Stimulated activated CD4-positive, alpha-beta T cell treated with anti-CD3 and anti-CD28 coated beads, Interleukin-2, amount 100 ng/mL, for 48 hours (primary cell): ENCODE data around the gene PCDHGA11.
"Not testable (repeated sequence)": the region's sequence is repeated elsewhere in the genome, so short reads cannot be mapped to it uniquely, and the experiment has no call there.

Experiments used
- DNase-seq, 2 donors: peaks; one replicate each; pipeline ENCODE4 v3.0.0-alpha.2; 2020

Gene PCDHGA11

DNA sequence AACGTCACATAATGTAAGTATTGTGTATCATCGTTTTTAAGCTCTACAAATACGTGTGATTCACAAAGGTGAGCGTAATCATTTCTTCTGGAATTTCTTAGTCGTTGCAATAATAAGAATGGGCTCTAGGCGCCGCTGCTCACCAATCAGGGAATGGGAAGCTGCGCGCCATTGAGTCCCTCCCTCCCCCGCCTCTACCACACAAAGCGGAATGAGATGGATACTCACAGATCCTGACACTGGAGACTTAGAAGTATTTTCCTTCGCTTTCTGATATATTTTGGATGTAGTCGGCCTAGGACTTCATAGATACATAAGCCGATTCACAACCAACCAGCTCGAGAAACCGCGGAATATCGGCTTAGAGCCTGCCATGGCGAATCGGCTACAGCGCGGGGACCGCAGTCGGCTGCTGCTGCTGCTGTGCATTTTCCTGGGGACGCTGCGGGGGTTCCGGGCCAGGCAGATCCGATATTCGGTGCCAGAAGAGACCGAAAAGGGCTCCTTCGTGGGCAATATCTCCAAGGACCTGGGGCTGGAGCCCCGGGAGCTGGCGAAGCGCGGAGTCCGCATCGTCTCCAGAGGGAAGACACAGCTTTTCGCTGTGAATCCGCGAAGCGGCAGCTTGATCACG is at the start of gene PCDHGA11:
TSS of gene PCDHGA11 (plus strand) at position 197 of the 634 bp plus-strand sequence. CDS start at position 374, 177 bp downstream.
- DNase-seq, result peak; percentile 50 to 54

DNA sequence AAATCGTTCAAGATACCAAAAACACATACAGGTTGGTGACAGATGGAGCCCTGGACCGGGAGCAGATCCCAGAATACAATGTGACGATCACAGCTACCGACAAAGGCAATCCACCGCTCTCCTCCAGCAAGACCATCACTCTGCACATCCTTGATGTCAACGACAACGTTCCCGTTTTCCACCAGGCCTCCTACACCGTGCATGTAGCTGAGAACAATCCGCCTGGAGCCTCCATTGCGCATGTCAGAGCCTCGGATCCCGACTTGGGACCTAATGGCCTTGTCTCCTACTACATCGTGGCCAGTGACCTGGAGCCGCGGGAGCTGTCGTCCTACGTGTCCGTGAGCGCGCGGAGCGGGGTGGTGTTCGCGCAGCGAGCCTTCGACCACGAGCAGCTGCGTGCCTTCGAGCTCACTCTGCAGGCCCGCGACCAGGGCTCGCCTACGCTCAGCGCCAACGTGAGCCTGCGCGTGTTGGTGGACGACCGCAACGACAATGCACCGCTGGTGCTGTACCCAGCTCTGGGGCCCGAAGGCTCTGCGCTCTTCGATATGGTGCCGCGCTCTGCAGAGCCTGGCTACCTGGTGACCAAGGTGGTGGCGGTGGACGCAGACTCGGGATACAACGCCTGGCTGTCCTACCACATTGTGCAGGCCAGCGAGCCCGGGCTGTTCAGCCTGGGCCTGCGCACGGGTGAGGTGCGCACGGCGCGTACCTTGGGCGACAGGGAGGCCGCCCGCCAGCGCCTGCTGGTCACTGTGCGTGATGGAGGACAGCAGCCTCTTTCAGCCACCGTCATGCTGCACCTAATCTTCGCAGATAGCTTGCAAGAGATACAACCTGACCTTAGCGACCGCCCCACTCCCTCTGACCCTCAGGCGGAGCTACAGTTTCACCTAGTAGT is 49.0 kb upstream of the PCDHGA11 start:
- DNase-seq, result no peak

DNA sequence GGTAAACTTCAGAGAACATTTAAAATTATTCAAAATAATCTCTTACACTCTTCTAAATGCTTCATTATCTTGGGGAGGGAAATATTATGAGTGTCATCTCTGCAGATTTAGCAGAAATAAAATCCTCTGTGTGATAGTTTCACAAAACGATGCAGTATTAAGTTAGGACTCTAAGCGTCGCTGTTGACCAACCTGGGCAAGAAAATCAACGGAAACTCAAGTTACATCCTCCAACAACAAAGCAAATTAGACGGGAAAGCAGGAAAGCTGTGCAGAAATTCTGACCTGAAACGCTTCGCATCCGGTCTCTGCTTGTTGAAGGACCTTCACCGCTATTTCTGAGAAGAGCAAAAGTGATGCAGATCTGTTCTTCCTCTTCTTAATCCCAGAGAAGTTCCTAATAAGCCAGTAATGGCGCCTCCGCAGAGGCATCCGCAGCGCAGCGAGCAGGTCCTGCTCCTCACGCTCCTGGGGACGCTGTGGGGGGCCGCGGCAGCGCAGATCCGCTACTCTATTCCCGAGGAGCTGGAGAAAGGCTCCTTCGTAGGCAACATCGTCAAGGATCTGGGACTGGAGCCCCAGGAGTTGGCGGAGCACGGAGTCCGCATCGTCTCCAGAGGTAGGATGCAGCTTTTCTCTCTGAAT is 47.1 kb upstream of the PCDHGA11 start, which contains the start of gene PCDHGA6:
TSS of gene PCDHGA6 (plus strand) at position 219 of the 645 bp plus-strand sequence. CDS start at position 412, 193 bp downstream.
- no peak for DNase-seq

DNA sequence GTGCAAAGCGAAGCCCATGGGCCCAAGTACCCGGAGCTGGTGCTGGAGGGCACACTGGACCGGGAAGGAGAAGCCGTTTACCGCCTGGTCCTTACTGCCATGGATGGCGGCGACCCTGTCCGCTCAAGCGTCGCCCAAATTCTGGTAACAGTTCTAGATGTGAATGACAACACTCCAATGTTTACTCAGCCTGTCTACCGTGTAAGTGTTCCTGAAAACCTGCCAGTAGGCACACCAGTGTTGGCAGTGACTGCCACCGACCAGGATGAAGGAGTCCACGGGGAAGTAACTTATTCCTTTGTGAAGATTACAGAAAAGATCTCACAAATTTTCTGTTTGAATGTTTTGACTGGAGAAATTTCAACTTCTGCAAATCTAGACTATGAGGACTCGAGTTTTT is 46.2 kb upstream of the PCDHGA11 start:
- no peak for DNase-seq

DNA sequence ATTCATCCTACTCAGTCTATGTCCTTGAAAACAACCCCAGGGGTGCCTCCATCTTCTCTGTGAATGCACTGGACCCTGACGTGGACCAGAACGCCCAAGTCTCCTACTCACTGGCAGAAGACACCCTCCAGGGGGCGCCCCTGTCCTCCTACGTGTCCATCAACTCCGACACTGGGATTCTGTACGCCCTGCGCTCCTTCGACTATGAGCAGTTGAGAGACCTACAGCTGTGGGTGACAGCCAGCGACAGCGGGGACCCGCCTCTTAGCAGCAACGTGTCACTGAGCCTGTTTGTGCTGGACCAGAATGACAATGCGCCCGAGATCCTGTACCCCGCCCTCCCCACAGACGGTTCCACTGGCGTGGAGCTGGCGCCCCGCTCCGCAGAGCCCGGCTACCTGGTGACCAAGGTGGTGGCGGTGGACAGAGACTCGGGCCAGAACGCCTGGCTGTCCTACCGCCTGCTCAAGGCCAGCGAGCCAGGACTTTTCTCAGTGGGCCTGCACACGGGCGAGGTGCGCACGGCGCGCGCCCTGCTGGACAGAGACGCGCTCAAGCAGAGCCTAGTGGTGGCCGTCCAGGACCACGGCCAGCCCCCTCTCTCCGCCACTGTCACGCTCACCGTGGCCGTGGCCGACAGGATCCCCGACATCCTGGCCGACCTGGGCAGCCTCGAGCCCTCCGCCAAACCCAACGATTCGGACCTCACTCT is 45.3 kb upstream of the PCDHGA11 start:
- DNase-seq, result not testable (repeated sequence)

DNA sequence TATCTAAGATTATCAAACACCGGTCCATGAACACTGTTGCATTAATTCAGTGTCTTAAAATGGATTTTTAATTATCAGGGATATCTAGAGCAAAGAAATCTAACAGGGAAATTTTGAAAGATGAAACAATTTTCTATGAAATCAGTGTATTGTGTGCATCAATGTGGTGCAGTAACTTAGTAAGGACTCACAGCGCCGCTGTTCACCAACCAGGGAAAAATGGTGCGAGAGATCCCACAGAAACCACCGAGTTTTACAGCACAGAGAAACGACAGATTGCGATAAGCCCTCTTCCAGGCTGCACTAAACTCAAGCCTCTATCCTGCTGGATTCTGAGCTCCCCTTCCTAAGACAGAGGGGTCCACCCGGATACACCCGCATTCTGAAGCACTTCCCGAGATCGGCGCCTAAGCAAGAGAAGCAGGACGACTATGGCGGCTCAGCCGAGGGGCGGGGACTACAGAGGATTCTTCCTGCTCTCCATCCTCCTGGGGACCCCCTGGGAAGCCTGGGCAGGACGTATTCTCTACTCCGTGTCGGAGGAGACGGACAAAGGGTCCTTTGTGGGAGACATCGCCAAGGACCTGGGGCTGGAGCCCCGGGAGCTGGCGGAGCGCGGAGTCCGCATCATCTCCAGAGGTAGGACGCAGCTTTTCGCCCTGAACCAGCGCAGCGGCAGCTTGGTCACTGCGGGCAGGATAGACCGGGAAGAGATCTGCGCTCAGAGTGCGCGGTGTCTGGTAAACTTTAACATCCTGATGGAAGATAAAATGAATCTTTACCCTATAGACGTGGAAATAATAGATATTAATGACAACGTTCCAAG is 38.2 kb upstream of the PCDHGA11 start, which contains the start of gene PCDHGA7:
TSS of gene PCDHGA7 (plus strand) at position 274 of the 826 bp plus-strand sequence. CDS start at position 432, 158 bp downstream.
- DNase-seq, result no peak

DNA sequence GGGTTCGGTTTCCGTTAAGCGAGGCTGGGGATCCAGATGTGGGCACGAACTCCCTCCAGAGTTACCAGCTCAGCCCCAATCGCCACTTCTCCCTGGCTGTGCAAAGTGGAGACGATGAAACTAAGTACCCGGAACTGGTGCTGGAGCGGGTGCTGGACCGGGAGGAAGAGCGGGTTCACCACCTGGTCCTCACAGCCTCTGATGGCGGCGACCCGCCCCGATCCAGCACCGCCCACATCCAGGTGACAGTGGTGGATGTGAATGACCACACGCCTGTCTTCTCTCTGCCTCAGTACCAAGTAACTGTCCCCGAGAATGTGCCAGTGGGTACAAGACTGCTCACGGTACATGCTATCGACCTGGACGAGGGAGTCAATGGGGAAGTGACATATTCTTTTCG is 37.5 kb upstream of the PCDHGA11 start:
- no peak for DNase-seq

DNA sequence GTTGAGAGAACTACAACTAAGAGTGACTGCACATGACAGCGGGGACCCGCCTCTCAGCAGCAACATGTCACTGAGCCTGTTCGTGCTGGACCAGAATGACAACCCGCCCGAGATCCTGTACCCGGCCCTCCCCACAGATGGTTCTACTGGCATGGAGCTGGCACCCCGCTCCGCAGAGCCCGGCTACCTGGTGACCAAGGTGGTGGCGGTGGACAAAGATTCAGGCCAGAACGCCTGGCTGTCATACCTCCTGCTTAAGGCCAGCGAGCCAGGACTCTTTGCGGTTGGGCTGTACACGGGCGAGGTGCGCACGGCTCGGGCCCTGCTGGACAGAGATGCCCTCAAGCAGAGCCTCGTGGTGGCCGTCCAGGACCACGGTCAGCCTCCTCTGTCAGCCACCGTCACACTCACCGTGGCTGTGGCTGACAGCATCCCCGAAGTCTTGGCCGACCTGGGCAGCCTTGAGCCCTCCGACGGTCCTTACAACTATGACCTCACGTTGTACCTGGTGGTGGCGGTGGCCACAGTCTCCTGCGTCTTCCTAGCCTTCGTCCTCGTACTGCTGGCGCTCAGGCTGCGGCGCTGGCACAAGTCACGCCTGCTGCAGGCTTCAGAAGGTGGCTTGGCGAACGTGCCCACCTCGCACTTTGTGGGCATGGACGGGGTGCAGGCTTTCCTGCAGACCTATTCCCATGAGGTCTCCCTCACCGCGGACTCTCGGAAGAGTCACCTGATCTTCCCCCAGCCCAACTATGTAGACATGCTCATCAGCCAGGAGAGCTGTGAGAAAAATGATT is 36.2 kb upstream of the PCDHGA11 start:
- no peak for DNase-seq

DNA sequence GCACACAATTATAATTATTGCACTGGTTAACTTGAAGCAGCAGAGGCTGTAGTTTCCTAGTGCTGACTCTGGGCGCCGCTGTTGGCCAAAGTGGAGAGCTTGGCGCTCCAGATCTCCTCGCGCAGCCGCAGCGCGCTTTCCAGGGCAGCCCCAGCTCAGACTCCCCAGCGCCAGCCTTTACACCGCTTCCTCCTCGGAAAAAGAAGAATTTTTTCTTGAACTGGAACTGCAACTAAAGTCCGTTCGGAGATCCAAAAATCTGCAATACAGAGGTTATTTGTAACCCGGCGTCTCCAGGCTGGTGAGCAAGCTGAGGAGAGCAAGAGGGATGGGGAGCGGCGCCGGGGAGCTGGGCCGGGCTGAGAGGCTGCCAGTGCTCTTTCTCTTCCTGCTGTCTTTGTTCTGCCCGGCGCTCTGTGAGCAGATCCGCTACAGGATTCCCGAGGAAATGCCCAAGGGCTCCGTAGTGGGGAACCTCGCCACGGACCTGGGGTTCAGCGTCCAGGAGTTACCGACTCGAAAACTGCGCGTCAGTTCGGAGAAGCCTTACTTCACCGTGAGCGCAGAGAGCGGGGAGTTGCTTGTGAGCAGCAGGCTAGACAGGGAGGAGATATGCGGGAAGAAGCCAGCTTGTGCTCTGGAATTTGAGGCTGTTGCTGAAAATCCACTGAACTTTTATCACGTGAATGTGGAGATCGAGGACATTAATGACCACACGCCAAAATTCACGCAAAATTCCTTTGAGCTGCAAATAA is 33.1 kb upstream of the PCDHGA11 start, which contains the start of gene PCDHGB4:
TSS of gene PCDHGB4 (plus strand) at position 142 of the 755 bp plus-strand sequence. CDS start at position 329, 187 bp downstream.
- not testable (repeated sequence) for DNase-seq

DNA sequence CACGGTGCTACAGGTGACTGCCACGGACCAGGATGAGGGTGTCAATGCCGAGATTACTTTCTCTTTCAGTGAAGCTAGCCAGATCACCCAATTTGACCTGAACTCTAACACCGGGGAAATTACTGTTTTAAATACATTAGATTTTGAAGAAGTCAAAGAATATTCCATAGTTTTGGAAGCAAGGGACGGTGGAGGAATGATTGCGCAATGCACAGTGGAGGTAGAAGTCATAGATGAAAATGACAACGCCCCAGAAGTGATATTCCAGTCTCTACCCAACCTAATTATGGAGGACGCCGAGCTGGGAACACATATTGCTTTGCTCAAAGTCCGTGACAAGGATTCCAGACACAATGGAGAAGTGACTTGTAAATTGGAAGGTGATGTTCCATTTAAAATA is 32.2 kb upstream of the PCDHGA11 start:
- no peak for DNase-seq

DNA sequence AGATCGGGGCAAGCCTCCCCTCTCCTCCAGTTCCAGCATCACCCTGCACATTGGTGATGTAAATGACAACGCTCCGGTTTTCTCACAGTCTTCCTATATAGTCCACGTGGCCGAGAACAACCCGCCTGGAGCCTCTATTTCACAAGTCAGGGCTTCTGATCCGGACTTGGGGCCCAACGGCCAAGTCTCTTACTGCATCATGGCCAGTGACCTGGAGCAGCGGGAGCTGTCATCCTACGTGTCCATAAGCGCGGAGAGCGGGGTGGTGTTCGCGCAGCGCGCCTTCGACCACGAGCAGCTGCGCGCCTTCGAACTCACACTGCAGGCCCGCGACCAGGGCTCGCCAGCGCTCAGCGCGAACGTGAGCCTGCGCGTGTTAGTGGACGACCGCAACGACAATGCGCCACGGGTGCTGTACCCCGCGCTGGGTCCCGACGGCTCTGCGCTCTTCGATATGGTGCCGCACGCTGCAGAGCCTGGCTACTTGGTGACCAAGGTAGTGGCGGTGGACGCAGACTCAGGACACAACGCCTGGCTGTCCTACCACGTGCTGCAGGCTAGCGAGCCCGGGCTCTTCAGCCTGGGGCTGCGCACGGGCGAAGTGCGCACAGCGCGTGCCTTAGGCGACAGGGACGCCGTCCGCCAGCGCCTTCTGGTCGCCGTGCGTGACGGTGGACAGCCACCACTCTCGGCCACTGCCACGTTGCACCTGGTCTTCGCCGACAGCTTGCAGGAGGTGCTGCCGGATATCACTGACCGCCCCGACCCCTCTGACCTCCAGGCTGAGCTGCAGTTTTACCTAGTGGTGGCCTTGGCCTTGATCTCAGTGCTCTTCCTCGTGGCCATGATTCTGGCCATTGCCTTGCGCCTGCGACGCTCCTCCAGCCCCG is 31.5 kb upstream of the PCDHGA11 start:
- DNase-seq, result no peak

DNA sequence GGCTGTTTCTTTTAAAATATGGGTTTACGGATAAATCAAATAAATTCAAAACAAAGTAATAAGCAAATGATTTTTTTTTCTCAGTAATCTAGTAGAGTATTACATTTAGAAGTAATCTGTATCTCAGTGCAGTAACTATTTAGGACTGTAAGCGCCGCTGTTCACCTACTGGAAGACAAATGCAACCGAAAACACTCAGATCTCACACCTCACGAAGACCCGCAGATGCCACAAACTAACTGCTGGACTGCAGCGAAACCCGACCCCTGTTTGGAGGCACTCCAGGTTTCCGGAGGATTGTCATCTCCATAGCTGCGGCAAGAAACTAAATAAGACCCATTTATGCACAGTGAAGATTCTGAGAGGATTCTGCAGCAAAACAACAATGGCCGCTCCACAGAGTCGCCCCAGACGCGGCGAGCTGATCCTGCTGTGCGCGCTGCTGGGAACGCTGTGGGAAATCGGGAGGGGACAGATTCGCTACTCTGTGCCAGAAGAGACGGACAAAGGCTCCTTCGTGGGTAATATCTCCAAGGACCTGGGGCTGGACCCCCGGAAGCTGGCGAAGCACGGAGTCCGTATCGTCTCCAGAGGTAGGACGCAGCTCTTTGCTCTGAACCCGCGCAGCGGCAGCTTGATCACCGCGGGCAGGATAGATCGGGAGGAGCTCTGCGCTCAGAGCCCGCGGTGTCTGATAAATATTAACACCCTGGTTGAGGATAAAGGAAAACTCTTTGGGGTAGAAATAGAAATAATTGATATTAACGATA is 28.2 kb upstream of the PCDHGA11 start, which contains the start of gene PCDHGA8:
TSS of gene PCDHGA8 (plus strand) at position 205 of the 770 bp plus-strand sequence. CDS start at position 386, 181 bp downstream.
- DNase-seq, result no peak

DNA sequence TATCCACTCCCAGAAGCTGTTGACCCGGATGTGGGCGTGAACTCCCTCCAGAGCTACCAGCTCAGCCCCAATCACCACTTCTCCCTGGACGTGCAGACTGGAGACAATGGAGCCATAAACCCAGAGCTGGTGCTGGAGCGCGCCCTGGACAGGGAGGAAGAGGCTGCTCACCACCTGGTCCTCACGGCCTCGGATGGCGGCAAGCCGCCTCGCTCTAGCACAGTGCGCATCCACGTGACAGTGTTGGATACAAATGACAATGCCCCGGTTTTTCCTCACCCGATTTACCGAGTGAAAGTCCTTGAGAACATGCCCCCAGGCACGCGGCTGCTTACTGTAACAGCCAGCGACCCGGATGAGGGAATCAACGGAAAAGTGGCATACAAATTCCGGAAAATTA is 27.6 kb upstream of the PCDHGA11 start:
- no peak for DNase-seq

DNA sequence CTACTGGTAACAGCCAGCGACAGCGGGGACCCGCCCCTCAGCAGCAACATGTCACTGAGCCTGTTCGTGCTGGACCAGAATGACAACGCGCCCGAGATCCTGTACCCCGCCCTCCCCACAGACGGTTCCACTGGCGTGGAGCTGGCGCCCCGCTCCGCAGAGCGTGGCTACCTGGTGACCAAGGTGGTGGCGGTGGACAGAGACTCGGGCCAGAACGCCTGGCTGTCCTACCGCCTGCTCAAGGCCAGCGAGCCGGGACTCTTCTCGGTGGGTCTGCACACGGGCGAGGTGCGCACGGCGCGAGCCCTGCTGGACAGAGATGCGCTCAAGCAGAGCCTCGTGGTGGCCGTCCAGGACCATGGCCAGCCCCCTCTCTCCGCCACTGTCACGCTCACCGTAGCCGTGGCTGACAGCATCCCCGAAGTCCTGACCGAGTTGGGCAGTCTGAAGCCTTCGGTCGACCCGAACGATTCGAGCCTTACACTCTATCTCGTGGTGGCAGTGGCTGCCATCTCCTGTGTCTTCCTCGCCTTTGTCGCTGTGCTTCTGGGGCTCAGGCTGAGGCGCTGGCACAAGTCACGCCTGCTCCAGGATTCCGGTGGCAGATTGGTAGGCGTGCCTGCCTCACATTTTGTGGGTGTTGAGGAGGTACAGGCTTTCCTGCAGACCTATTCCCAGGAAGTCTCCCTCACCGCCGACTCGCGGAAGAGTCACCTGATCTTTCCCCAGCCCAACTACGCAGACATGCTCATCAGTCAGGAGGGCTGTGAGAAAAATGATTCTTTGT is 26.3 kb upstream of the PCDHGA11 start:
- not testable (repeated sequence) for DNase-seq

DNA sequence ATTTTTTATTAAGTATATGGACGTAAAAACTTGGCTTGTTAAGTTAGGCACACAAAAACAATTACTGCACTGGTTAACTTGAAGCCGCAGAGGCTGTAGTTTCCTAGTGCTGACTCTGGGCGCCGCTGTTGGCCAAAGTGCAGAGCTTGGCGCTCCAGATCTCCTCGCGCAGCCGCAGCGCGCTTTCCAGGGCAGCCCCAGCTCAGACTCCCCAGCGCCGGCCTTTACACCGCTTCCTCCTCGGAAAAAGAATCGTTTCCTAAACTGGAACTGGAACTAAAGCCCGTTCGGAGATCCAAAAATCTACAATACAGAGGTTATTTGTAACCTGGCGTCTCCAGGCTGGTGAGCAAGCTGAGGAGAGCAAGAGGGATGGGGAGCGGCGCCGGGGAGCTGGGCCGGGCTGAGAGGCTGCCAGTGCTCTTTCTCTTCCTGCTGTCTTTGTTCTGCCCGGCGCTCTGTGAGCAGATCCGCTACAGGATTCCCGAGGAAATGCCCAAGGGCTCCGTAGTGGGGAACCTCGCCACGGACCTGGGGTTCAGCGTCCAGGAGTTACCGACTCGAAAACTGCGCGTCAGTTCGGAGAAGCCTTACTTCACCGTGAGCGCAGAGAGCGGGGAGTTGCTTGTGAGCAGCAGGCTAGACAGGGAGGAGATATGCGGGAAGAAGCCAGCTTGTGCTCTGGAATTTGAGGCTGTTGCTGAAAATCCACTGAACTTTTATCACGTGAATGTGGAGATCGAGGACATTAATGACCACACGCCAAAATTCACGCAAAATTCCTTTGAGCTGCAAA is 22.9 kb upstream of the PCDHGA11 start, which contains the start of gene PCDHGB5:
TSS of gene PCDHGB5 (plus strand) at position 192 of the 796 bp plus-strand sequence. CDS start at position 373, 181 bp downstream.
- peak in 1 of 2 donors; percentile 37 for DNase-seq

DNA sequence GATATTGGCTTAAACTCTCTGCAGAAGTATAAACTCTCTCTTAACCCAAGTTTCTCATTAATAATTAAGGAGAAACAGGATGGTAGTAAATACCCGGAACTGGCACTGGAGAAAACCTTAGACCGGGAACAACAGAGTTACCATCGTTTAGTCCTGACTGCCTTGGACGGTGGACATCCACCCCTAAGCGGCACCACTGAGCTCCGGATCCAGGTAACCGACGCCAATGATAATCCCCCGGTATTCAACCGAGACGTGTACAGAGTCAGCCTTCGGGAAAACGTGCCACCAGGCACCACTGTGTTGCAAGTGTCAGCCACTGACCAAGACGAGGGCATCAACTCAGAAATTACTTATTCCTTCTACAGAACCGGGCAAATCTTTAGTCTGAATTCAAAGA is 22.2 kb upstream of the PCDHGA11 start:
- DNase-seq, result no peak
